ENCODE data around the gene FLT3LG.

FLT3LG gene

DNA sequence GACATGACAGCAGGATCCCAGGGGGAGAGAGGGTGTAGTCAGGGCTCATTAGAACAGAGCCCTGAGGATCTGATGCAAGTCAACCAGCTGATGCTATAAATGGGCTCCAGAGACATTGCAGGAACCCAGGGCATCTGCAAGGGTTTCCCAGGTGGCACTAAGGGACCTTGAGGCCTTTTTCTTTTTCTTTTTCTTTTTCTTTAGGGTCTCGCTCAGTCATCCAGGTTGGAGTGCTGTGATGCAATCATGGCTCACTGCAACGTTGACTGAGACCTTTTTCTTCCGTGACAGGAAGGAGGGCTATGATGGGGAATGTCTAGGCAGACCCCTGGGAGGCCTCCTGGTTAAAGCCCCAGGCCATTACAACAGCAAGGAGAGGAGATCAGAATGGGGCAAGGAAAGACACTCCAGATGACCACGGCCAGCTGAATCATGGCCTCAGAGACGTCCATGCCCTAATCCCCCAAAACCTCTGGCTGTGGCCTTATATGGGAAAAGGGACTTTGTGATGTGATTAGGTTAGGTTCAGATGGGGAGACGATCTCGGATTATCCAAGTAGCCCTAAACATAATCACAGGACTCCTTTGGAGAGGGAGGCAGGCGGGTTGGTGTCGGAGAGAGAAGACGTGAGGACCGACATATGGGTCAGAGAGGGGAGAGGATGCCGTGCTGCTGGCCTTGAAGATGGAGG is 33.9 kb downstream of the FLT3LG start:
- DNase-seq (ENCODE audit: low read depth in 1 of 2, low spot score in 1 of 2), result no peak

DNA sequence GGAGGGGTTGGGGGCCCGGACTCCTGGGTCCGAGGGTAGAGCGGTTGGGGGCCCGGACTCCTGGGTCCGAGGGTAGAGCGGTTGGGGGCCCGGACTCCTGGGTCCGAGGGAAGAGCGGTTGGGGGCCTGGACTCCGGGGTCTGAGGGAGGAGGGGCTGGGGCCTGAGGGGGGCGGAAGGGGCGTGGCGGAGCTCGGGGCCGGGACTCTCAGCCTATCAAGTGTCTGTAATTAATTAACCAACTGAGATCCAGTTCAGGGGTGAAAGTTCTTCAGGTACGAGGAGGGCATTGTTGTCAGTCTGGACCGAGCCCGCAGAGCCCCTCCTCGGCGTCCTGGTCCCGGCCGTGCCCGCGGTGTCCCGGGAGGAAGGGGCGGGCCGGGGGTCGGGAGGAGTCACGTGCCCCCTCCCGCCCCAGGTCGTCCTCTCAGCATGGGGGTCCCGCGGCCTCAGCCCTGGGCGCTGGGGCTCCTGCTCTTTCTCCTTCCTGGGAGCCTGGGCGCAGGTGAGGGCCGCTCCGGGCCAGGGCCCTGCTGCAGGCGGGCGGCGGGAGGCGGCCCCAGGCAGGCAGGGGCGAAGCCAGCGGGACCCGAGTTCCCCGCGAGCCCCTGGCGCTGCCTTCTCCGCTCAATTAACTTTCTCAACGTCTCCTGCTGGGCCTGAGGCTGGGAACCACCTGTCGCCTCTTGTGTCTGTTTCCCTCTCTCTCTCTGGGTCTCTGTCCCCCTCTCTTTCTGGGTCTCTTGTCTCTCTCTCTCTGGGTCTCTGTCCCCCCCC is 39.1 kb downstream of the FLT3LG start:
- no peak for DNase-seq (ENCODE audit: low read depth in 1 of 2, low spot score in 1 of 2)

DNA sequence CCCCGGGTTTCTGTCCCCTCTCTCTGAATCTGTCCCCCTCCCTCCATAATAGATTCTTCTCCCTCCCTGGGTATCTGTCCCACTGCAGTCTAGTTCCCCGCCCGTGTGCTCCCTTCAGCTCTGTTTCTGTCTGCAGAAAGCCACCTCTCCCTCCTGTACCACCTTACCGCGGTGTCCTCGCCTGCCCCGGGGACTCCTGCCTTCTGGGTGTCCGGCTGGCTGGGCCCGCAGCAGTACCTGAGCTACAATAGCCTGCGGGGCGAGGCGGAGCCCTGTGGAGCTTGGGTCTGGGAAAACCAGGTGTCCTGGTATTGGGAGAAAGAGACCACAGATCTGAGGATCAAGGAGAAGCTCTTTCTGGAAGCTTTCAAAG is 39.7 kb downstream of the FLT3LG start:
- DNase-seq (ENCODE audit: low read depth in 1 of 2, low spot score in 1 of 2), result no peak

DNA sequence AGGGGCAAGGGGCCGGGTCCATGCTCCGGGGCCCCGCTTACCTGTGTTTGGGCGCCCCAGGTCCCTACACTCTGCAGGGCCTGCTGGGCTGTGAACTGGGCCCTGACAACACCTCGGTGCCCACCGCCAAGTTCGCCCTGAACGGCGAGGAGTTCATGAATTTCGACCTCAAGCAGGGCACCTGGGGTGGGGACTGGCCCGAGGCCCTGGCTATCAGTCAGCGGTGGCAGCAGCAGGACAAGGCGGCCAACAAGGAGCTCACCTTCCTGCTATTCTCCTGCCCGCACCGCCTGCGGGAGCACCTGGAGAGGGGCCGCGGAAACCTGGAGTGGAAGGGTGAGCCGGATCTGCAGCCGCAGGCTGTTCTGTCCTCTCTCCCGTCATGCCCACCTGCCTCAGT is 40.1 kb downstream of the FLT3LG start:
- DNase-seq (ENCODE audit: low read depth in 1 of 2, low spot score in 1 of 2), result no peak

DNA sequence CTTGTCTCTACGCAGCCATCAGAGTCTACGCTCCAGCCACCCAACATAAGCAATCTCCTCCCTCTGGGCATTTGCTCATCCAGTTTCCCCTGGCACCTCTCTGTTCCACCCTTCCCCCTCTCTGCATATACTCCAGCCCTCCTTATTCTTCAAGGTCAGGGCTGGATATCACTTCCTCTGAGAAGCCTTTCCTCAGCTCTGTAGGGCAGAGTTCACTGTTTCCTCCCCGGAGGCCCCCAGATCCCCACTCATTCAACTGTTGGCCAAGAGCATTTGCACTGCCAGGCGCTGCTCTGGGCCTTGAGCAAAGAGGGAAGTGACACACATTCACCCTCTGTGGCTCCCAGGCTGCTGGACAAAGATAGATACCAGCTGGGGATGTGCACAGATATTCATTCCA is 41.8 kb downstream of the FLT3LG start:
- DNase-seq (ENCODE audit: low read depth in 1 of 2, low spot score in 1 of 2), result no peak

DNA sequence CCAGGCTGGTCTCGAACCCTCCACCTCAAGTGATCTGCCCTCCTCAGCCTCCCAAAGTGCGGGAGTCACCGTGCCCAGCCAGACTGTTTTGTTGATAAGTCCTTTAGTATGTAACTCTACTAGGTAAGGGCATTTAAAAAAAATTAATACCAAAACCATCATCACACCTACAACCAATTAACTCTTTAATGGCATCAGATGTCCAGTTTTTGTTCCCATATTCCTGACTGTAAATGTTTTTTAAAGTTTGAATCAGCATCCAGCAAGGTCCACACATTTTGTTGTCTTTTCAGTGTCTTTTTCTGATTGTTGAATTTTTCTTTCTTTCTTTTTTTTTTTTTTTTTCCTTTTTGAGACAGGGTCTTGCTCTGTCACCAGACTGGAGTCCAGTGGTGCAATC is 44.0 kb downstream of the FLT3LG start:
- no peak for DNase-seq (ENCODE audit: low read depth in 1 of 2, low spot score in 1 of 2)

DNA sequence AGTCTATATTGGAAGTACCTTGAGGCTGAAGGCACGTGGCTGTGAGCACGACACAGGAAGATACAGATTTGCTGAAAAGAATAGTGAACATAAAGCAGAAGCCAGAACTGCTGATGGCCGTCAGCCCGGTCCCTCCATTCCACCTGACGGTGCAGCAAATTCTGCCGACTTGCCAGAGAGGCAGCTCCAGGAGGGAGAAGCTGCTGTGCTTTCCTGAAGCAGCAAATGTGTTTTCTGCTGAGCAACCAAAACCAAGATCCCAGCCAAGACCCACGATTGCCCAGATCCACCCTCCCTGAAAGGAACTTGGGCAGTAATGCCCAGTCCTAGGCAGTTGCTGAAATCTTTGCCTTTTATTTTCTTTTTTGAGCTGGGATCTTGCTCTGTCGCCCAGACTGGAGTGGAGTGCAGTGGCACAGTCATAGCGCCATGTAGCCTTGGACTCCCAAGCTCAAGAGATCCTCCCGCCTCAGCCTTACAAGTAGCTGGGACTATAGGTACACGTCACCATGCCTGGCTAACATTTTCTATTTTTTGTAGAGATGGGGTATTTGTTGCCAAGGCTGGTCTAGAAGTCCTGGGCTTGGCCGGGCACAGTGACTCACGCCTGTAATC is 46.8 kb downstream of the FLT3LG start:
- no peak for DNase-seq (ENCODE audit: low read depth in 1 of 2, low spot score in 1 of 2)

DNA sequence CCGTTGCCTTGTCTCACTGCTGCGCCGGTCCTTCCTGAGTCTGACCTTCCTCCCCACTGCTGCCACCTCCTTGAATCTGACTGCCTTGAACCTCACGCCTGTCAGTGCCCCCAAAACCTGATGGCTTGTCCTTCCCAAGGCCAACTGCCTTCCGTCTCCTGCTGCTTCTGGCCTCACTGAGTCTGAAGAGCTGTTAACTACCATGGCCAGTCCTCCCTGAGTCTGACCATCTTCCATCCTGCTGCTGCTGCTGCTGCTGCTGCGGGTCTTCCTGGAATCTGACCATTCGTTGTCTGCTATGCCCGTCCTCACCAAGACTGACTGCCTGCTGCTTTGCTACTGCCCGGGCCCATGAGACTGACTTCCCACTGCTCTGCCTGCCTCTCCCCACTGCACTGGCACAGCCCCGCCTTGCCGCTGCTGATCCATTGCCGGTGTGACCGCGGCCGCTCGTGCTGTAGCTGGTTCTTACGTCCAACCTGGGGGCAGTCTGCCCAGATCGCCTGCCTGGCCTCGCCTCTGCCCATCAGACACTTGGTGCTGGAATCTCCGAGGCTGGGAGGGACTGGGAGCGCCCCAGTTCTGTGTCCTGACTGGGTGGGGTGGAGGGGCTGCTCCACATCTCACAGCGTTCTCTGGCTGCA is 50.9 kb downstream of the FLT3LG start:
- no peak for DNase-seq (ENCODE audit: low read depth in 1 of 2, low spot score in 1 of 2)

DNA sequence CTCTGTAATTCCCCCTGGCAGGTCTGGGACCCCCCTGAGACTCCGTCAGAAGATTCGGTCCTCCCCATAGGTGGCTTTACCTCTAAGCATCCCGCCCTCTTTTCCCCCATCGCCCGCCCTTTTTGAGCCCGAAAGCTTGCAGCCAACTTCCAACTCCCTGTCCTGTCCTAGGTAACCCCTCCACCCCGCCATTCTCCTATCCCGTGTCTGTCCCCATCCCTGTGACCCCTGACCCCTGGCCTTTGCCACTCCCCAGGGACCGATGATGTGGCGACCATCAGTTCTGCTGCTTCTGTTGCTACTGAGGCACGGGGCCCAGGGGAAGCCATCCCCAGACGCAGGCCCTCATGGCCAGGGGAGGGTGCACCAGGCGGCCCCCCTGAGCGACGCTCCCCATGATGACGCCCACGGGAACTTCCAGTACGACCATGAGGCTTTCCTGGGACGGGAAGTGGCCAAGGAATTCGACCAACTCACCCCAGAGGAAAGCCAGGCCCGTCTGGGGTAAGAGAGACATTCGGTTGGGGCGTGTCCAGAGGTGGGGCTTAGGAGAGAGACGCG is 54.3 kb downstream of the FLT3LG start:
- DNase-seq (ENCODE audit: low read depth in 1 of 2, low spot score in 1 of 2), result no peak

DNA sequence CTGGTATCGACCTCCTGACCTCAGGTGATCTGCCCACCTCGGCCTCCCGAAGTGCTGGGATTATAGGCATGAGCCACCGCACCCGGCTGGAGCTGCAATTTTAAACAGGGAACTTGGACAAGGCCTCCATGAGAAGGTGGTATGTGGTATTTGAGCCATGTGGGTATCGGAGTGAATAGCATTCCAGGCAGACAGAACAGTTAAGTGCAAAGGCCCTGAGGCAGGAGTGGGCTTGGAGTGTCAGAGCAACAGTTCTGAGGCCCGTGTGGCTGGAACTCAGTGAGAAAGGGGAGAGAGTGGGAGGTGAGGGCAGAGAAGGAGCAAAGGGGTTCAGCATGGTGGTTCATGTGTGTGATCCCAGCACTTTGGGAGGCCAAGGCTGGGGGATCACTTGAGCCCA is 56.7 kb downstream of the FLT3LG start:
- DNase-seq (ENCODE audit: low read depth in 1 of 2, low spot score in 1 of 2), result no peak

DNA sequence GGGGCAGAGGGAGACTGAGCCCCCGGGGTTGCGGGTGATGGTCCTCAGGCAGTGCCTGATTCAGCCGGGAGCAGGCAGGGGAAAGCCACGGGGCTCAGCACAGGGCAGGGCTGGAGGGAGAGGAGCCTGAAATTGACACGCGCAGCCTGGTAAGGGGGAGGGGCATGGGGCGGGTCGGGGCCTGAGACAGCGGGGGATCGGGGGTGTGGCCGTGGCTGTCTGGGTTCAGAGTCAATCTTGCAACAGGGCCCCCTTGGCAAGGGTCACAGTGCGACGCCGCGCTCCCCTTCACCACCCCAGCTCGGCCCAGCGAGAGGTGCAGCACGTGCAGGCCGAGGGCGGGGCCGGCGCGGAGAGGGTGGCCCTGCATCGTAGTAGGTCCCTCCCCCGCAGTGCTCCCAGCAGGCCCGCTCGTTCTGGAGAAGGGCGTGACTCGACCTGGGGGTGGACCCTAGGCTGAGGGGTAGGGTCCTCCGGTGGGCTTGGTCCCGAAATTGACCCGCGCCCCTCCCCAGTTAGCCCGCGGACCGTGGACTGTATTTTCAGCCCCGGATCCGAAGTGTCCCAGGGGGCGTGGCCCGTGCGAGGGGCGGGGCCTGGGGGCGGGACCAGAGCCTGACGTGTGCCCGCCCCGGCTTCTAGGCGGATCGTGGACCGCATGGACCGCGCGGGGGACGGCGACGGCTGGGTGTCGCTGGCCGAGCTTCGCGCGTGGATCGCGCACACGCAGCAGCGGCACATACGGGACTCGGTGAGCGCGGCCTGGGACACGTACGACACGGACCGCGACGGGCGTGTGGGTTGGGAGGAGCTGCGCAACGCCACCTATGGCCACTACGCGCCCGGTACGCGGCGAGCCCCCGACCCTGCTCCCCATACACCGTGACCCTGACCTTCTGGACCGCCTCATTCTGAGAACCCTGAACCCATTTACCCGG is 59.8 kb downstream of the FLT3LG start:
- peak; percentile 74 to 76 for DNase-seq (ENCODE audit: low read depth in 1 of 2, low spot score in 1 of 2)

DNA sequence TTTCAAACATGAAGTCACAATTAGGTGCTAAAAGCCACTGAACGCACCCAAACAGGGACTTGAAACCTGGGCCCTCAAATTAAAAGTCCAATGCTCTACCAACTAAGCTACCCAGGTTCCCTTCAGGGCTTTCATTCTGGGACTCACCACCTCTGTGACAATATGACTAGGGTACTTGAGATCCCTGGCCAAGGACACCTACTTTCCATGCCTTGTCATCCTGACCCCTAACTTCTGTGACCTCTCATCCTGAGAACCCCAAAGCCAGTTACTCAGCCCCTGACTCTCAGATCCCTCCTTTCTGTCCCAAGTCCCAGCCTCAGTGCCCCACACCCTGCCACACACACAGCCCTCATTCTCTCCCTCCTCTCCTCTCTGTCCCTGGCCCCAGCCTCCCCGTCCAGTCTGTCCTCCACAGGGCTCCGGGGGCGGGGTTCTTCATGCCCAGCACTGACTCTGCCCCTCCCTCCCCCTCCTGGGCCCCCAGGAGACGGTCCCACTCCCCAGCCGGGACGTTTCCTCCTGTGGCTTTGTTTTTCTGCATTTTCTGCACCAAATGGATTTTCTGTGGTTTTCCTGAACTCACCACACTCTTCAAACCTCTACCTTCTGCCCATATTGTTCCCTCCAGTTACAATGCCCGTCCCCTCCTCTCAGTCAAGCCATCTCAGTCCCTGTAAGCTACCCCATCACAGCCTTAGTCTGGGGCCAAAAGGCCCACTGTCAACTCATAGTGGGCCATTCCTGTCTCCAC is 60.8 kb downstream of the FLT3LG start:
- no peak for DNase-seq (ENCODE audit: low read depth in 1 of 2, low spot score in 1 of 2)

Measured in activated CD4-positive, alpha-beta T cell treated with anti-CD3 and anti-CD28 coated beads, Interleukin-2, amount 50 U/mL, for 24 hours (primary cell).